Measurements from ENCODE around the gene NOM1.

- TF ChIP-seq CTCF (IDR thresholded peaks at IDR 0.05): no peak
- TF ChIP-seq POLR2A (IDR thresholded peaks at IDR 0.05): no peak
- no peak for TF ChIP-seq POLR2AphosphoS5 (IDR thresholded peaks at IDR 0.05)
- TF ChIP-seq EP300 (IDR thresholded peaks at IDR 0.05): no peak
Measured at GRCh38 chr7:157016024-157016351, 66.5 kb downstream of the NOM1 start.

Data from suprapubic skin (tissue), 4 donors.